ENCODE measurements around the gene HAGHL.
A peak's percentile ranks its signal among the peaks of the same experiment; 100 is the strongest.
"Not testable (repeated sequence)": the region's sequence is repeated elsewhere in the genome, so short reads cannot be mapped to it uniquely, and the experiment has no call there.

HAGHL gene

DNA sequence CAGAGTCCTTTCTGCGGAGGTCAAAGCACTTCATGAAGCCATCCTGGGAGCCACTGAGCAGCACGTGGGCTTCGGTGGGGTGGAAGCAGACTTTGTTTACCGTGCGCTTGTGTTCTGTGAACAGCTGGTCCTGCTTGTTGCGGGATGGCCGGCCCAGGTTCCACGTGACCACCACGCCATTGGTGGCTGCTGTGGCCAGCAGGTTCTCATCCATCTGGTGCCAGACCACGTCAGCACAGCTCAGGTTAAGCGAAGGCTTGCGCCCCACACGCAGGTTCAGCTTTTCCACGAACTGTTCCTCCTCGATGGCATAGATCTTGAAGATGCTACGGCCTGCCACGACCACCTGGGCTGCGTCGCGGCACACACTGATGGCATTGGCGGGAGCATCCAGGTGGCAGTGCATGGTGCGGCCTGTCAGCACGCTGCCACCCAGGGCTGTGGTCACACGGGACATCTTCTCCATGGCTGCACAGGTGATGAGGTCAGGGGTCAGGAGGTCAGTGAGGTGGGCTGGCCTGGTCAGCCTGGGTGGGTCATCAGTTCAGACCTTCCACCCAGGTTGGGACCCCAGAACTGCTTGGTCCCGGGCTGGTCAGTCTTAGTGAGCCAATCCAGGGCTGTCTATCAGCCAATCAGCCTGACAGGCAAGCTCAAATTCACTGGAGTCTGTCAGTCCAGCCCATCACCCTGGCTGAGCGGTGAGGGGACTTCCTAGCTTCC, 37.6 kb upstream of the HAGHL start:
- no peak for DNase-seq

DNA sequence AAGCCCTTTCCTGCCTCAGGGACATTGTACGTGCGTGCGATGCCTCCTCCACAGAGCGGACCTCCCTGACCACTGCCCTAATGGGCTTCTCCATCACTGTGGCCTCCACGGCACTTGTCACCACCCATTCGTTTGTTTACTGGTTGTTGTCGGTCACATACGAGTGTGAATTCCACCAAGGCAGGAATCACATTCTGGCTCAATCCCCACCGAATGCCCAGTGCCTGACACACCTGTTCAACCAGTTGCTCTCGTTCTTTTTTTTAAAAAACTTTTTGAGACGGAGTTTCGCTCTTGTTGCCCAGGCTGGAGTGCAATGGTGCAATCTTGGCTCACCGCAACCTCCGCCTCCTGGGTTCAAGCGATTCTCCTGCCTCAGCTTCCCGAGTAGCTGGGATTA, 35.7 kb upstream of the HAGHL start:
- DNase-seq = not testable (repeated sequence)

DNA sequence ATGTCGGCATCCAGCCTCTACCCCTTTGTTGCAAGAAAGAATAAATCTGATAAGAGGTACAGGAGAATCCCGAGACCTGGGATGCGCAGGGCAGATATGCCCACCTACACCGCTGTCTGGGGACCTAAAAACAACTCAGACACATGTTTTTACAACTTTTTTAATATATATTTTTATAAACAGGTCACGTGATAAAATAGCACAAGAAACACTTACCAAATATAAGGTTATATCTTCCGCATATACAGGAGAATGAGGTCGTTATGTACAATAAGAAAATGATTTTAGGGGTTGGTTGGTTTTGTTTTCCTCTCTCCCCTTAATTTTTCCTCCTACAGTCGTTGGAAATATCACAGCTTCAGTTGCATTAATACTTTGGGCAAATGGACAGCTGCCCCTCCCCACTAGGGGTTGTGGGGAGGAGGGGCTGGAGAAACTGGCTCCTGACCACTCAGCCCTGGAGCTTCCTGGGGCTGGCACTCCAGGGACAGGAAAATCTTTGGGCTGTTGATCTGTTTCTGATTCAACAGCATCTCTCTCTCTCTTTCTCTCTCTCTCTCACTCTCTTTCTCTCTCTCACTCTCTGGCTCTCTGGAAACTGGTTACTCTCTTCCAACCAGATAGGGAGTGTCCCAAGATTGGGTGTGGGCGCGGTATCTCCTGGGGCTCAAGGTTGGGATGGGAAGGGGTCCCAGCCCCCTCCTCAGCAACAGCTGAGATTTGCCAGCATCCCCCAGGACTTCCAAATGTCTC, 34.4 kb upstream of the HAGHL start:
- no peak for DNase-seq

DNA sequence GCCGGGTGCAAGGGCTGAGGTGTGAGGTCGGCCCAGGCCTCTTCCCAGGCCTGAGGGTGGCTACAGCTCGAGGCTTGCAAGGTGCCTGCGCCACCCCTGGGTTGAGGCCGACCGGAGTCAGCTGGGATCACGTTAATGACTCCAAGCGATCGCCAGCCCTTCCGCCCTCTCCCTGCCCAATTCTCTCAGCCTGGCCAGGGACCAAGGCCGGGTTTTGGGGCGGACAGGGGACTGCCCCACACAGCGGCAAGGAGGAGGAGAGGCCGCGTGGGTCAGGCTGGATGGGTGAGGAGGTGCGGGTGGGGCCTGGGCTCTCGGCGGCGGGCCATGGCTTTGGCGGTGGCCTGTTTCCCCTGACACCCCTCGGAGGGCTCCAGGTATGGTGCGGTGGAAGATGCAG, 33.5 kb upstream of the HAGHL start:
- no peak for DNase-seq

DNA sequence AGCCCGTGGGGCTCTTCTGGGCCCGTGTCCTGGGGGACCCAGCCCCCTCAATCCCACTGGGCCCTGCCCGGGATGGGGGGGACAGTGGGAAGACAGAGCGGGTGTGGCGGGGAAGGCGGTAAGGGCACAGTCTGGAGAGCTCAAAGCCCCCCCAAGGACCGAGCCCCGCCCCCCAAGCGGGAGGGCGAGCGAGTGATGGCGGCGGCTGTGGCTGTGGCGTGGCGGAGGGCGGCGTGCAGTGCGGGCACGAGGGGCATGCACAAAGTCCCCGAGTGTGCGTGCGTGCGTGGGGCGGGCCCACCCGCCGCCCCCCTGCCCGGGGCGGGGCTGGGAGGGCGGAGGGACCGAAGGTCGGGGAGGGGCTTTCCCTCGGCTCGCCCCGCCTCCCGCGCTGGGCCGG, 33.1 kb upstream of the HAGHL start:
- no peak for DNase-seq

DNA sequence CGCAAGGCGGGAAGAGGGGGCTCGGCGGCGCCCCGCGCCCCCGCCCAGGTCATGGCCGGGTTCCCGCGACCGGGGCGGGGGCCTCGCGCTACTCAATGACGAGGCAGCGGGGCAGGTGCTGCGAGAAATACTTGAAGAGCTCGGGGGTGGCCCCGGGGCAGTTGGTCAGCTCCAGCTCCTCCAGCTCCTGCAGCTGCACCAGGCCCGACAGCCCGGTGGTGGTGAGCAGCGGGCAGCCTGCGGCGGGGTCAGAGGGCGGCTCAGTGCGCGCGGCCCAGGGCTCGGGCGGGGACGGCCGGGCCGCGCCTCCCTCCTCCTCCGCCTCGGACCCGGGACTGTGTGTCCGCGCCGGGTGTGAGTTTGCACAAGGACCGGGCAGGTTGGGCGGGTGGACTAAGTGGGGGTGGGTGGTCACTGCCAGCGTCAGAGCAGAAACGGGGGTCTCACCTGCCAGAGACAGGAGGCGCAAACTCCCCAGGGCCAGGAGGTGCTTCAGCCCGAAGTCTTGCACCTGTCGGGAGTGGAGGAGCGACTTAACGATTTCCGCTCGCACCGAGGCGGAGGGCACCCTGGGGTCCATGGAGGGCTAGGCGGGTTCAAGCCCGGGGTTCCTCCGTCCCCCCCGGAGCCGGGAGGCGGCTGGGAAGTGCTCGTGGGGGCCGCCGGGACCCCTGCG, 32.6 kb upstream of the HAGHL start:
- no peak for DNase-seq

DNA sequence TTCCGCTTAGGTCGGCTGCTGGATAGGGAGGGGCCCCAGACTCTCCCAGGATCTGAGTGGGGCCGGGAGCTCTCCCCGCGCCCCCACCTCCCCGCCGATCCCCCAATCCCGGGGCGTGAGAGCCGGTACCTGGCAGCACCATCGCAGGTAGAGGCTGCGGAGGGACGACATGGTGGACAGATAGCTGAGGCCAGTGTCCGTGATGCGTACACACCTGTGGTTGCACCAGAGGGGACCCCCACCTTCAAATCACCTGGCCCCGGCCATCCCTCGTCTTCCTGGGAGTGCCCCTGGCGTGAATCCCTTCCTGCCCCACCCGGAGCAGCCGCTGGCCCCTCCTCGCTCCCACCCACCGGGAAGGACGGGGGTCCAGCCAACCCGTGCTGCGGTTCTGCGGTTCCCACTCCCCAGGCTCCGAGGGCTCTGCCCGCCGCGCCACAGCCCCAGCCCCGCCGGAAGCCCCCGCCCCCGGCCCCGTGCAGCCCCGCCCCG, 32.0 kb upstream of the HAGHL start:
- no peak for DNase-seq

DNA sequence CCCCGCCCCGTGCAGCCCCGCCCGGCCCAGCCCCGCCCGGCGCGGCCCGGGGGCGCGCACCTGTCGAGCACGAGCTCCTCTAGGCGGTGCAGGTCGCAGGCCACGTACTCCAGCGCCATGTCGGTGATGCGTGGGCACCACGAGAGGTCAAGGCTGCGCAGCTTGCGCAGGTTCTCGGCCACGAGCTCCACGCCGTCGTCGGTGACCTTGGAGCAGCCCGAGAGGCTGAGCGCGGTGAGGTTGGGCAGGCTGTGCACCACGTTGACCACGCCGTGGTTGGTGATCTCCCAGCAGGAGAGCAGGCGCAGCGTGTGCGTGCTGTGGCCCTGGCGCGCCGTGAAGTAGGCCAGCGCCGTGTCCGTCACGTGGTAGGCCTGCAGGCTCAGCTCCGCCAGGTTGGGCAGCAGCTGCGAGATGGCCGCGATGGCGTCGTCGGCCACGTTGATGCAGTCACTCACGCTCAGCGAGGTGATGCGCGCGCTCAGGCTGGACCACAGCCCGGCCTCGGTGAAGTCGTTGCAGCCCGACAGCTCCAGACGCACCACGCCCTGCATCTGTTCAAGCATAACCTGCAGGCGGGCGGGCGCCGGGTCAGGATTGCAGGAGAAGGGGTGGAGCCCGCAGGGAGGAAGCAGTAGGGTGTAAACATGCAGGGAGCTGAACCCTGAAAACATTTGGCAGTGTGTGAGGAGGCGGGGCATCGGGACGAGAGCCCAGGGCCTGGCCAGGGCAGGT, 31.4 kb upstream of the HAGHL start:
- peak in 1 of 14 donors; percentile 83 for DNase-seq

DNA sequence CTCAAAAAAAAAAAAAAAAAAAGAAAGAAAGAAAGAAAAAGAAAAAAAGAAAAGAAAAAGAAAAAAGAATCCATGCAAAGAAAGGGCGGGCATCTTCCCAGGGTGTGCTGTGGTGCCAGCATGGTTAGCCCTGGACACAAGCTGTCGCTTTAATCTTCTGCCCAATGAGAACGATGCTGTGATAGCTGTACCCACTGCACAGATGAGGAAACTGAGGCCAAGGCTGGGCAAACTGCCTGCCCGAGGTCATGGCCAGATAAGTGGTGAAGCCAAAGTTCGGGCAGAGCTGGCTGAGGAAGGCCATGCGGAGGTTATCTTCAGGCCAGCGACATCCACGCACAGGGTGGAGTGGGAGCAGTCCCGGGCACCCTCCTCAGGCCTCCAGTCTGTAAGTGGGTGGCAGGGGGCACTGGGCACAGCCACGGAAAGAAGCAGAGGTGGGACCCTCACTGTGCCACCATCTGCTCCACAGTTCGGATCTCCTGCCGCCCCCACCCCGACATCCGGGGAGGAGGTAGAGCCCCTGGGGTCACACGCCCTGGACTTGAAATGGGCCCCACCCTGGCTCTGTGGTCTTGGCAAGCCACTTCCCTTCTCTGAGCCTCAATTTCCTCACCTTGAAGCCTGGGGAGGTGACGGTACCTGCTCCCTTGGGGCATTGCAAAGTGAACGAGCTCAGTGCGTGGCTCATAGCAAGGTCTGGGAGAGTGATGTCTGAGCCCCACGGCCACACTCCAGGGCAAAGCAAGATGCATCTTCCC, 27.8 kb upstream of the HAGHL start:
- DNase-seq = no peak

DNA sequence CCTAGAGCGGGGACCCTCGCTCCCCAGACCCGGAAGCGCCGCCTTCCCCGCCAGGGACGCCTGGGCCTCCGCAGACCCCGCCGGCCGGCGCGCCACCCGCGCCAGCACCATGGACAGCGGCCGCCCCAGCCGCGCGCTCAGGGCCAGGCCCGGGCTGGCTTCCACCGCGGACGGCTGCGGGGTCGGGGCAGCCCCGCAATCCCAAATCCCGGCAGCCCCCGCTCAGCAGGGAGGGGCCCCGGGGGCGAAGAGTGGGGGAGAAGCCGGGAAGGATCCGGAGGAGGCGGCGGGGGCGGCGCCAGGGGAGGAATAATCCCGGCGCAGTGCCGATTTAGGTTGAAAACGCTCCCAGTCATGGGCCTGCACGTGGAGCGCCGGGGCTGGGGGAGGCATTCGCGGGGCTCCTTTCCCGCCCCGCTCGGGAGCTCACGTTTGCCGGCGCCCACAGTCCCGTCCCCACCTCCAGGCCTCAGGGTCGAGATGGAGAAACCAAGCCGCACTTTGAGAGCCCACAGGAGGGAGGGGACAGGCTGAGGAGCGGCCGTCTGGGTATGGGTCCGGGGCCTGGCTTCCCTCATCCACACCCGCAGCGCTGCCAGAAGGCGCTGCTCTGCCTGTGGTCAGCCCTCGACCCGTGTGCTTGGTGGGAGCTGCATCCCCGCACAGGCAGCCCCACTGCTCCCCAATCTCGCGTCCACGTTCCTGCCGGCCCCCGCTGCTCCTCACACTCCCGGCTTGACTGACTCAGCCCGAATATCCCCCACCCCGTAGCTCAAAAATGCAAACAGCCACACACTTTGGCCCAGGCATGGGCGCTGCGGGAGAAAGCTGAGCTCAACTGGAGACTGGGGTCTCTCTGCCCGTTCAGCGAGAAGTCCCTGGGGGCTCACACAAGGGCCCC, 26.0 kb upstream of the HAGHL start:
- DNase-seq = peak in 1 of 14 donors; percentile 32

DNA sequence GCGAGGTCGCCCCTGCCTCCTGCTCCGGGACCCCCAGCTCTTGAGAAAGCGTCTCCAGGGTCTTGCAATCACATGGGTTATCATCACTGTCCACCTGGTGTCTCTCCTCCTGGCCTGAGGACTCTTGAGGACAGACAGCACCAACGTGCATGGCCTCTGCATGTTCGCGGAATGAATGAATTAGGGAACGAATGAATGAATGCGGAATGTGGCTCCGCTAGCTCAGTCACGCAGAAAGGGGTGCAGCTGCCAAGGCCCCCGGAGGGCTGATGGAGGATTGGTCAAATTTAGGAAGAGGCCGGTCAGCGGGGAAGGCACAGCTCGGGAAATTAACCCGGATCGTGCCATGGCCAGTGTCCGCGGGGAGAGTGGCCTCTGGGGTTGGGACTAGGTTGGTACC, 24.6 kb upstream of the HAGHL start:
- DNase-seq = no peak

DNA sequence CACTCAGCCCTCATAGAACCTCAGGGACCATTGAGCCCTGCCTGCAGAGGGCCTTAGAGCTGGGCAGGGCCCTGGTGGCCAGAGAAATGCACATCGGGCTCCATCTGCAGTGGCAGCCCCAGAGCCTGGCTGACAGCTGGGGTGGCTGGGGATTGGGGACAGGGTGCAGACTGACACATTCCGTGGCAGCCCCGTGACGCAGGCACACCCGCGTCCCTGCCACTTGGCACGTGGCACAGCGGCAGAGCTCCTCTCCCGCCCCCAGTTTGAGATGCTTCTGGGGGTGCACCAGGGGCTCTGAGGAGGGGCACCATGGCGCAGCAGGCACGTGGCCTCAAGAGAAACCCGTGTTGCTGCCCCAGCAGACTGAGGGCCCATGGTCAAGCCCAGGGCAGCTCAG, 23.5 kb upstream of the HAGHL start:
- no peak for DNase-seq

DNA sequence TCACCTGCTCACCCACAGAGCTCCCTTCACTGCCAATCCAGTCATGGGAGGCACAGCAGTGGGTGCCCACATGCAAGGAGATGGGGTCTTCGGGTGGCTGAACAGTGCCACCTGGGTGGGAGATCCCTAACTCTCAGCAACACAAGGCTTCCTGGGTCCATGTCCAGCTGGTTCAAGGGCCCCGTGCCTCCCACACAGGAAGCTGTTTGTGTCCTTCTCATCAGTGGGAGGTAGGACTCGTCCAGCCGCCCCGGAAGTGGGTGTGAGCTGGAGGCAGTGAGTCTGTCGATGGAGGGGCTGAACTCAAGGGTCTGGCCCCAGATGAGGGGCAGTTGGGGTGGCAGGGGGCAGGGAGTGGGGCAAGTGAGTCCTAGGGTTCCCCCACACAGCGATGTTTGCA, 22.9 kb upstream of the HAGHL start:
- no peak for DNase-seq

DNA sequence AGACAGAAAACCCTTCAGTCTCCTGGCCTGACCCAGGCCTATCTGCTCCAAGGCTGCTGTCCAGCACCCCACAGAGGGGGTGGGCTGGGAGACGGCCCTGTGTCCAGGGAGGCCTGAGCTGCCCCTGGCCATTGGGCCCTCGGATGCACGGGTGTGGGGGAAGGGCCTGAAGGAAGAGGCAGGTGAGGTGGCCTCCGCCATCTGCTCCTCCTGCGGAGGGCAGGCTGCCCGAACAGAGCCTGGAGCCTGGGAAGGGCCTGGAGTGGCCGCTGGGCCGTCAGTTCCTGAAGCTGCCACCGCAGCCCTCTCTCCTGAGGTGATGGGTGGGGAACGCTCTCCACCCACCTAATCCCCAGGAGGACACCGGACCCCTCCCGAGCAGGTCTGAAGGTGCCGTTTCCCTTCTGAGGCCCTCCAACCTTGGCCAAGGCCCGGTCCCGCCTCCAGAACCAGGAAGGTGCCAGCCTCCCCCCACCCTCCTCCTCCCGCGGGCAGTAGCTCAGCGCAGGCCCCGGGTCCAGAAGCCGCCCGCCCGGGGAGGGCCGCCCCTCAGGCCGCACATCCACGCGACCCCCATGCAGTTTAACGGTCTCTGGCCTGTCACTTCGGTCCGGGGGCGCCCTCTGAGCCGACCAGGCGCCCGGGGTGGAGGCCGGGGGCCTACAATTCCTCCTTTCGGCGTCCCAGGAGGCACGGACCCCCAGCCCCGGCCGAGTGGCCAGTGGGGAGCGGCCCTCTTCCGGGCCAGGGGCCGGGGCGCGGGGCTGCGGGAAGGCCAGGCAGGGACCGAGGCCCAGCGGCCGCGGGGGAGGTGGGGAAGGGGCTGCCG, 22.1 kb upstream of the HAGHL start:
- peak in 1 of 14 donors; percentile 83 for DNase-seq

DNA sequence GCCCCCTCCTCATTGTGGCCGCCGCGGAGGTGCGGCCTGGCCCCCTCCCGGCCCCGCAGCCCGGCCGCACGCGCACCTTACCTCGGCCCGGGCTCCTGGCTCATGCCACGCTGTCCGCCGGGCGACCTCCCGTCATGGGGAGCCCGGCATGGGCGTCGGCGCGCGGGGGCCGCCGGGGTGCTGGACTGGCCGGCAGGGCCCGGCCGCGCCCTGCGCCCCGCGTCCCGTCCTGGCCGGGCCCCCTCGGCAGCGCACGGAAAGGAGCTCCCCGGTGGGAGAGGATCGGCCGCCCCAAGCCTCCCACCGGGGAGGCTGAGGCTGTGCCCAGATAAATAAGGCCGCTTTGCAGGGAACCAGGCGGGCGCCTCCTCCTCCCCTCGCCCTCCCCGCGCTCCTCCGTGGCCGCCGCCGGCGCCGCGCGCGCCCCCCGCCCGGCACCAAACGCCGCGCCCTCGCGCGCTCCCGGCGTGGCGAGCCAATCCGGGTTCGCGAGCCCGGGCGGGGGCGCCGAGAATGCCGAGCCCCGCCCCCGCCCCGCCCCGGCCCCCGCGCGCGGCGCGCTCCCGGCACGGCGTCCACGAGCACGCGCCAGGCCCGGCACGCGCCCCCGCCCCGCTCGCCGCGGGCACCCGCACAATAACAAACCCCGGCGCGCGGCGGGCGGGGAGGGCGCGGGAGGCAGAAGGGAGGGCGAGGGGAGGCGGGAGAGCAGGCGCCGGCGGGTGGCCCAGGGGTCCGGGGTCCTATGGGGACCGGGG, 21.3 kb upstream of the HAGHL start, which contains the start of gene FBXL16:
Gene FBXL16, minus strand, starts transcription at position 371 of the 758 bp plus-strand sequence. CDS start 8,396 bp downstream, outside the sequence.
- DNase-seq = peak in 11 of 14 donors; percentile 18 to 80 (median 46)

DNA sequence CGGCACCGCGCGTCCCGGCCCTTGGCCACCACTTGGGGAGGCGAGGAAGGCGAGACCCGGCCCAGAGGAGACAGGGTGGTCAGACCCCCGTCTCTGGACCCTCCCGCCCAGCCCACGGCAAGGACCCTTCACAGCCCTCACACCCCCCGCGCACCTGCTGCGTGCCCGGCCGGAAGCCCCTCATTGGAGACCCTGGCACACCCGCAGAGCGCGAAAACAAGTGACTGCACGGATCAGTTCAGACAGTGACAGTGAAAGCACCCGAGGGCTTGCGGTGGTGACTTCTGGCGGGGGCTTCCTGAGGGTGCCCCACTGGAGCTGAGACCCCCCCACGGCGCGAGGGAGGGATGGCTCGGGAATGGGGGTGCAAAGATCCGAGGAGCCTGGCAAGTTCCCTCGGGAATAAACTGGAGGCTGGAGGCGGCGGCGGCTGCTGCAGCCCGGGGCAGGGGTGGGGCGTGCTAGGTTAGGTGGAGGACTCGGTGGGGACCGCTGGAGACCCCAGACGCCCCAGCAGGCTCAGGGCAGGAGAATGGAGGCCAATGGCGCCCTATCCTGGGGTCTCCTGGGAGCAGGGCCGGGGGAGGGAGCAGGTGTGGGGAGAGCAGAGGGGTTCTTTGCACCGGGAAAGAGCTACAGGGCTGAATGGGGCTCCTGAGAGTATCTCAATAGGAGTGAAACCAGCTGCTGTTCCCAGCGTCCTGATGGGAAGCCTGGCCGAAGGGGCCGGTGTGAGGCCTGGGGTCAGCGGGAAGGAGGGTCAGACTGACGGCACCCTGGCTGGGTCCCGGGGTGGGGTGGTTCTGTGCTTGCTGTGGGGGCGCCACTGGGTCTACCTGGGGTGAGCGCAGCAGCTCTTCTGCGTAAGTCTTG, 20.5 kb upstream of the HAGHL start:
- peak in 1 of 14 donors; percentile 75 for DNase-seq

DNA sequence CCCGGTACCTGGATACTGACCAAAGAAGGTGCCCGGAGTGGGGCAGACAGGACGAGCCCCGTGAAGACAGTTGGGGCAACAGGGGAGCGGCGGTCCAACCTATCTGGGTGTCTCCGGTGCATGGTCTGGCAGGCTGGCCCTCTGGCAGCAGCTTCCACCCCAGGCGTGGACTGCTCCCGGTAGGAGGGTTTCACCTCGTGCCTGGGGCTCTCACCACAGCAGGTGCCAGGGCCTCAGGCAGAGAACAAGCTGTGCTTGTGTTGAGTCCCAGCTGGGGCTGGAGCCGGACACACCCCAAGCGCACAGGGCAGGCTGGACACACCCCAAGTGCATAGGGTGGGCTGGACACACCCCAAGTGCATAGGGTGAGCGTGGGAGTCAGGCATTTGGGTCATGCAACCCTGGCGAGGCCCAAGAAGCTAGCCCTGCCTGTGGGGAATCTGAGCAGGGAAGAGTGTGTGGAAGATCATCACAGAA, 19.8 kb upstream of the HAGHL start:
- DNase-seq = peak in 1 of 14 donors; percentile 69

DNA sequence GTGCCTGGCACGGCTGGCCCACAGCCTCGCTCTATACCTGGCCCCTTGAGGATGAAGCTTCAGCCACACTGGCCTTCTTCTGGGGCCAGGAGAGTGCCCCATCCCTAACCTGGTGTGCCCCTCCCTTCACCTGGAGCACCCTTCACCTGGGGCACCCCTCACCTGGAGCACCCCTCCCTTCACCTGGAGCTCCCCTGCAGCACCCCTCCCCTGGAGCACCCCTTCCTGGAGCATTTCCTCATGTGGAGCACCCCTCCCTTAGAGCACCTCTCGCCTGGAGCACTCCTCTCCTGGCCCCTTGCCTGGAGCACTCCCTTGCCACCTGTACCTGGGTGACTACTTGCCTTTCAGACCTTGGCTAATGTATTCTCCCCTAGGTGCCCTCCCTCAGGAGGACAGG, 18.9 kb upstream of the HAGHL start:
- peak in 1 of 14 donors; percentile 46 for DNase-seq
